Loucy (cell line): ENCODE results near the gene ATXN7L1.

Experiments
- H2AFZ ChIP-seq: fragments of 200-600 bp; sonication (generic); 2 replicates; pipeline ENCODE4 v1.6.0; 2016; ENCODE audit warnings: antibody characterized with exemption, mild to moderate bottlenecking, low read length, moderate library complexity
- H3F3A ChIP-seq: fragments of 200-600 bp; 2 replicates; pipeline ENCODE4 v1.6.0; 2016; ENCODE audit warnings: antibody characterized with exemption, low read depth, mild to moderate bottlenecking
- H3K27me3 ChIP-seq: fragments of 200-600 bp; sonication (generic); 2 replicates; pipeline ENCODE4 v1.6.1; 2014; ENCODE audit warnings: low read length, mild to moderate bottlenecking; ENCODE audit not compliant: insufficient read depth, poor library complexity, severe bottlenecking
- H3K36me3 ChIP-seq: fragments of 200-600 bp; sonication (generic); 2 replicates; pipeline ENCODE4 v1.6.1; 2016; ENCODE audit warnings: low read length; ENCODE audit not compliant: insufficient read depth
- H3K4me1 ChIP-seq: fragments of 200-600 bp; sonication (generic); 2 replicates; pipeline ENCODE4 v1.5.1; 2014; ENCODE audit warnings: low read length, mild to moderate bottlenecking; ENCODE audit not compliant: insufficient read depth, poor library complexity, severe bottlenecking
- H3K4me2 ChIP-seq: fragments of 200-600 bp; sonication (generic); 2 replicates; pipeline ENCODE4 v1.6.0; 2014; ENCODE audit warnings: antibody characterized with exemption, low read length, low read depth, mild to moderate bottlenecking; ENCODE audit not compliant: poor library complexity, severe bottlenecking
- H3K4me3 ChIP-seq: fragments of 200-600 bp; sonication (generic); 2 replicates; pipeline ENCODE4 v1.5.1; 2014; ENCODE audit warnings: low read length, mild to moderate bottlenecking, mixed read lengths; ENCODE audit not compliant: poor library complexity, severe bottlenecking
- H3K79me2 ChIP-seq: fragments of 200-600 bp; sonication (generic); 2 replicates; pipeline ENCODE4 v1.6.1; 2014; ENCODE audit warnings: low read length; ENCODE audit not compliant: insufficient read depth
- H3K9ac ChIP-seq: fragments of 200-600 bp; sonication (generic); 2 replicates; pipeline ENCODE4 v1.6.0; 2014; ENCODE audit warnings: mild to moderate bottlenecking, low read depth, low read length, moderate library complexity; ENCODE audit not compliant: poor library complexity, severe bottlenecking
- H3K9me2 ChIP-seq: fragments of 200-600 bp; sonication (generic); replicated peaks from 2 replicates; pipeline ENCODE4 v1.6.1; 2016; ENCODE audit warnings: low read depth, low read length, mixed read lengths
- H3K9me3 ChIP-seq: fragments of 200-600 bp; sonication (generic); 2 replicates; pipeline ENCODE4 v1.6.1; 2014; ENCODE audit warnings: mild to moderate bottlenecking, antibody characterized with exemption, low read length, low read depth; ENCODE audit not compliant: insufficient read depth
- H4K20me1 ChIP-seq: fragments of 200-600 bp; sonication (generic); 2 replicates; pipeline ENCODE4 v1.6.0; 2014; ENCODE audit warnings: antibody characterized with exemption, low read length, mild to moderate bottlenecking; ENCODE audit not compliant: insufficient read depth, poor library complexity, severe bottlenecking
- CTCF ChIP-seq: fragments of 200-600 bp; sonication (generic); conservative IDR thresholded peaks from 2 replicates; pipeline ENCODE4 v1.5.1; 2014; ENCODE audit warnings: mild to moderate bottlenecking, antibody characterized with exemption, low read length
- EZH2phosphoT487 ChIP-seq: fragments of 200-600 bp; IDR thresholded peaks from 2 replicates; pipeline ENCODE4 v1.6.1; 2018; ENCODE audit warnings: antibody characterized with exemption, mild to moderate bottlenecking, moderate library complexity, borderline replicate concordance

ATXN7L1 gene

GRCh38 chr7:105682341-105683060 lies 193.9 kb downstream of the ATXN7L1 start:
- H2AFZ ChIP-seq = no peak overlapping the region
- H3K27me3 ChIP-seq = no peaks in the 10 kb centered on the region
- H4K20me1 ChIP-seq = no peaks in the 10 kb centered on the region
- H3K9me2 ChIP-seq = no peaks in the 10 kb centered on the region
- H3K4me1 ChIP-seq = peaks cover 17% of the 10 kb centered on the region
- H3K9ac ChIP-seq = no peak overlapping the region
- H3K36me3 ChIP-seq = no peaks in the 10 kb centered on the region
- no peak overlapping the region for H3K4me3 ChIP-seq
- no peak overlapping the region for H3K4me2 ChIP-seq
- TF ChIP-seq EZH2phosphoT487 (no peak), CTCF (no peak)
- H3K79me2 ChIP-seq = no peaks in the 10 kb centered on the region
- H3K9me3 ChIP-seq = no peaks in the 10 kb centered on the region
- no peaks in the 10 kb centered on the region for H3F3A ChIP-seq

- Histone ChIP-seq H3F3A (no peaks in the 10 kb centered on the region), H3K4me3 (no peak overlapping the region), H3K4me1 (peaks cover 35% of the 10 kb centered on the region), H3K36me3 (no peaks in the 10 kb centered on the region), H3K9me2 (no peaks in the 10 kb centered on the region), H3K9ac (no peak overlapping the region), H4K20me1 (no peaks in the 10 kb centered on the region), H3K79me2 (peaks cover 8% of the 10 kb centered on the region; the same call in 1 of the 2 replicates), H2AFZ (no peak overlapping the region), H3K9me3 (no peaks in the 10 kb centered on the region), H3K4me2 (no peak overlapping the region), H3K27me3 (no peaks in the 10 kb centered on the region)
- TF ChIP-seq EZH2phosphoT487 (no peak), CTCF (no peak)
Observed at GRCh38 chr7:105680505-105681187, 195.8 kb downstream of the ATXN7L1 start.

- Histone ChIP-seq H3K27me3 (no peaks in the 10 kb centered on the region), H3K36me3 (no peaks in the 10 kb centered on the region), H3K9ac (peak overlapping the region; percentile 73), H2AFZ (no peak overlapping the region), H3K4me3 (no peak overlapping the region), H3K4me1 (peaks cover 47% of the 10 kb centered on the region), H3K79me2 (peaks cover 8% of the 10 kb centered on the region; the same call in 1 of the 2 replicates), H3F3A (no peaks in the 10 kb centered on the region), H4K20me1 (no peaks in the 10 kb centered on the region), H3K9me2 (no peaks in the 10 kb centered on the region), H3K4me2 (peak overlapping the region; percentile 71), H3K9me3 (no peaks in the 10 kb centered on the region)
- no peak for TF ChIP-seq EZH2phosphoT487
- TF ChIP-seq CTCF = no peak
Observed at GRCh38 chr7:105678811-105679495, 197.4 kb downstream of the ATXN7L1 start.
